Adipocyte (in vitro differentiated cells): Measurements from ENCODE around the gene DBX1.
"Not testable (repeated sequence)": the region's sequence is repeated elsewhere in the genome, so short reads cannot be mapped to it uniquely, and the experiment has no call there.

Source experiments
- DNase-seq: peaks from one replicate; pipeline ENCODE4 v3.0.0-alpha.2; 2015; ENCODE audit warnings: low read depth
- H3K27me3 ChIP-seq: replicated peaks from 2 replicates; pipeline ENCODE4 v1.7.0; 2013; ENCODE audit warnings: mild to moderate bottlenecking, low read length, moderate library complexity; ENCODE audit not compliant: control insufficient read depth, insufficient read depth
- H3K36me3 ChIP-seq: 2 replicates; pipeline ENCODE4 v1.7.0; 2013; ENCODE audit warnings: low read length, mild to moderate bottlenecking, moderate library complexity; ENCODE audit not compliant: control insufficient read depth, insufficient read depth, severe bottlenecking
- H3K4me1 ChIP-seq: 2 replicates; pipeline ENCODE4 v1.7.0; 2013; ENCODE audit warnings: mild to moderate bottlenecking, low read length, moderate library complexity; ENCODE audit not compliant: control insufficient read depth, insufficient read depth
- H3K4me3 ChIP-seq: 2 replicates; pipeline ENCODE4 v1.7.0; 2013; ENCODE audit warnings: mild to moderate bottlenecking, low read length, moderate library complexity
- H3K9ac ChIP-seq: 2 replicates; pipeline ENCODE4 v1.7.0; 2013; ENCODE audit warnings: mild to moderate bottlenecking, low read length, moderate library complexity
- H3K9me3 ChIP-seq: 2 replicates; pipeline ENCODE4 v1.7.0; 2013; ENCODE audit warnings: mild to moderate bottlenecking, low read length, moderate library complexity; ENCODE audit not compliant: control insufficient read depth

The DBX1 gene, protein sequence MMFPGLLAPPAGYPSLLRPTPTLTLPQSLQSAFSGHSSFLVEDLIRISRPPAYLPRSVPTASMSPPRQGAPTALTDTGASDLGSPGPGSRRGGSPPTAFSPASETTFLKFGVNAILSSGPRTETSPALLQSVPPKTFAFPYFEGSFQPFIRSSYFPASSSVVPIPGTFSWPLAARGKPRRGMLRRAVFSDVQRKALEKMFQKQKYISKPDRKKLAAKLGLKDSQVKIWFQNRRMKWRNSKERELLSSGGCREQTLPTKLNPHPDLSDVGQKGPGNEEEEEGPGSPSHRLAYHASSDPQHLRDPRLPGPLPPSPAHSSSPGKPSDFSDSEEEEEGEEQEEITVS

DNA sequence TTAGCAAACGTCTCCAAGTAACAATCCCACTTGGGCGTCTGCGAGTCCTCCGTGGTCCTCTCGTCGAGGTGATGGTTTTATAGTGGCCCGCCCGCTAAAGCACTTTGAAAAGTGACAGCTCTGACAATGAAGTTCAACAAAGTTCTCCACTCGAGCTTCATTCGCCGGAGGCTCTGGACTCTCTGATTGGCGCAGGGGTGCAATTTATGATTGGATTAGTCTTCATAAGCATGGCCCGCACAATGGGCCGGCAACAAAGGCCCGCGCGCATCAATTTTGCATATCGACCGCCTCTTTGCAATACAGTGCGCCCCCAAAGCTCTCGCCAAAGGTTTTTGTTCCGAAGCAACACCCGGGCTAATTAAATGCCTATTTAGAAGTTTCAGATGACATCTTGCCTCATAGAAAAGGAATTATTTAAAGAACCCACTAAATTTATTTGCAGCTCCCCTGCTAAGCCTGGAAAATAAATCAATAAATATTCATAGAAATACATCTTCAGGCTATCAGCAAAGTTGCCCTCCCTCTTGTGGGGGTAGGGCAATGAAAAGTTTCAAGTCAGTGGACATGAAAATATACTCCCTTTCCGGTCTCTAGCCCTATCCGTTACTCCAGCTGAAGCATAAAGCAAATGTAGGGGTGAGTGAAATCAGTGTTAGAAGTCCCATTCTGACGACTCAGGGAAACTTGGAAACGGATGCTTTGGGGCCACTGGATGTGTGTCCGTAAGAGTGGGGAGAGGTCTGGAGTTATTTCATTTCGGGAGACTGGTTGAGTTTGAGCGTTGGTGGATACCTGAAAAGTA, at the start of gene DBX1:
Gene DBX1 (minus strand): TSS at position 51 of the 805 bp plus-strand sequence. CDS start 151 bp downstream, outside the sequence.
- Histone ChIP-seq H3K27me3 (peaks cover 88% of the 10 kb centered on the region), H3K36me3 (no peaks in the 10 kb centered on the region), H3K9me3 (peaks cover 7% of the 10 kb centered on the region), H3K4me1 (peaks cover 15% of the 10 kb centered on the region), H3K9ac (no peak within 1 kb of the TSS), H3K4me3 (no peak within 1 kb of the TSS)
- no peak for DNase-seq

DNA sequence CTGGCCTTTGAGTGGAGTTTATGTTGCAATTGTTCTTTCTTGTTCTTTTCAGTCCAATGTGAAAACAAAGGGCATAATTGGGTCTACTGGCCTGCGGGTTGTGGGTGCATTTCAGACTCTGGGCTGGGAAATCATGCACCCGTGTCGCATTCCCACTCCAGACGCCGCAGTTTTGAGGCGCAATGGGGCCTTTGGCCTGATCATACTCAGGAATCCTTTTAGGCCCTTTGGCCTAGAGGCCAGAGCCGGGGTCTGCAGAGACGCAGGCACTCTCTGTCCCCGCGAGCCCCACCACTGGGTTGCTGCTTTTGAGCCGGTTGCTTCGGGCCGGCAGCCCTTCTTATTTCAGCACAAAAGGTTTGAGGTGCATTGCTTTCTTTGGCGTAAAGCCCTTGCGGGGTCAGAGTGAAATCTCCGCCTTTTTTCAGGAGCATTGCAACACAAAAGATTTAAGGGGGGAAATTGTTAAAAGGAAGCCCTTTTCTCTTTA, 48.4 kb upstream of the DBX1 start:
- Histone ChIP-seq H3K4me1 (peaks cover 11% of the 10 kb centered on the region), H3K27me3 (peaks cover 51% of the 10 kb centered on the region)

DNA sequence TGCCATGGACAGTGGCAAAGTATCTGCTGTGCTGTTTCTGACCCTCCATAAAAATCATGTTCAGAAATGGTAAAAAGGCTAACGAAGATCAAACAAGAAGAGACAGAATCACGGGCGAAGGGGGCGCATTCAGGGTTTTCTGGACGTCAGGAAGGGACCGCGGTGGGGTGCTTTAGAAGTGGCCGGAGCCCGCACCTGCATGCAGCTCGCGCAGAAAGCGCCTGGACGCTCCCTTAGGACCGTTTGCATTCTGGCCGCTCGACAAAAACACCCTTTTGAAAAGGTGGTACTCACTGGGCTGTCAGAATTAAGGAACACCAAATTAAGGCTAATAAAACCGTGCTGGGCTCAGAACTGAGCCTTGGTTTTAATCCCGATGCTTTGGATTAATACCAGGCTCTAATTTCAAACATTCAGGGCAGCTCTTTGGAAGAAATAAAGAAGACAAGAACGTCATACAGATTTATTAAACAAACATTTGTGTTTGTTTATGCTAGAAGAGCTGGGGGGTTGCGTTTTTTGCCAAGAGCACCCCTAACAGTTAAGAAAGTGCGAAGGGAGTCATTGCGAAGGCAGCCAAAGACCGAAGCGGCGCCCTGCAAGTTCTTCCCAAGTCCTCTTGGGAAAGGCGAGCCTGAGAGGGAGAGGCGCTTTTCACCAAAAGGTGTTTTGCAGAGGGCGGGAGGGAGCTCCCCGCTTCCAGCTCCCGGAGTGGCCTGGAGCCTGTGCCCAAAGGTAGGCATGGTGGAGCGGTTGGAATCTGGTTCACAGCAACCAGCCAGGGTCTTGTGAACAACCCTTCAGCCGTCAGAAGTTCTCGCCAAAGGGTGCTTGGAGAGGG, 47.7 kb upstream of the DBX1 start:
- H3K36me3 ChIP-seq: no peaks in the 10 kb centered on the region
- no peak overlapping the region for H3K9ac ChIP-seq
- H3K4me3 ChIP-seq: peak overlapping the region; percentile 47
- peak; percentile 4 for DNase-seq
- H3K27me3 ChIP-seq: peaks cover 55% of the 10 kb centered on the region
- peaks cover 22% of the 10 kb centered on the region for H3K9me3 ChIP-seq
- peaks cover 11% of the 10 kb centered on the region for H3K4me1 ChIP-seq

More for the DNA sequence above, 48.4 kb upstream of the DBX1 start:
- H3K9me3 ChIP-seq: peaks cover 22% of the 10 kb centered on the region
- H3K9ac ChIP-seq: no peak overlapping the region
- no peaks in the 10 kb centered on the region for H3K36me3 ChIP-seq
- DNase-seq: no peak
- H3K4me3 ChIP-seq: peak overlapping the region; percentile 47

DNA sequence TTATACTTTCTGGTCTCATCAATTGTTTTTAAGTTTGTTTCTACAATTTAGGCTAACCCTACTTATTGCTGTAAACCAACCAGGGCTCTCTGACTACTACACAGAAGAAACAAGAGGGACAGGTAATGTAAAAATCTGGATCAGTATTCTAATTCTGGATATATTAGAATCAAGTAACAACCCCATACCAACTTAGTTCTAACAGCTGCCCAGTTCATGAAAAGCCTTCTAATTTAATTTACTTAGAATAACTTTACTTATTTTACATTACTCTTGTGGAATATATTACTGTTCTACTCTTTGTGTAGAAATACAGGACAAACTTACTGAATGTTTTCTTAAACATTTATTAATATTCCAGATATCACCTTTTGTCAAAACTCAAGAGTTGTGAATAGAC, 45.5 kb upstream of the DBX1 start:
- Histone ChIP-seq H3K36me3 (no peaks in the 10 kb centered on the region), H3K27me3 (peaks cover 75% of the 10 kb centered on the region), H3K4me3 (no peak overlapping the region), H3K4me1 (peaks cover 11% of the 10 kb centered on the region), H3K9me3 (peaks cover 11% of the 10 kb centered on the region), H3K9ac (no peak overlapping the region)
- DNase-seq: no peak

DNA sequence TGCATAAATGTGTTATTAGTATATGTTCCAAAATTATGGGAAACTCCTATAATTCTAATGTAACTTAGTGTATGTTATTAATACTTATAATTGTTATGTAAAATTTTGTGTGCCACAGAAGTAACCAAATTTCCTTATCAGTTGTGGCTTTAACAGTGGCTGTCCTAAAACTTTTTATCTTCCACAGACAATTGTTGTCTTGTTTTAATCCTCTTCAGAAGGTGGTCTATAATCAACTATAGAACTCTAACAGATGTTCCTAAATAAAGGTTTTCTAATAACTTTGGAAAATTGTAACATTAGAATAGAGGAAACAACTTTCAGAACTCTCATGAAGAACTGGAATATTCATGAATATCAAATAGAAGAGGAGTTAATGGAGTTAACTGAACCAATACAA, 44.4 kb upstream of the DBX1 start:
- Histone ChIP-seq H3K27me3 (peaks cover 73% of the 10 kb centered on the region), H3K9ac (no peak overlapping the region), H3K4me3 (no peak overlapping the region), H3K4me1 (peaks cover 11% of the 10 kb centered on the region), H3K36me3 (no peaks in the 10 kb centered on the region), H3K9me3 (peaks cover 7% of the 10 kb centered on the region)
- DNase-seq: no peak

DNA sequence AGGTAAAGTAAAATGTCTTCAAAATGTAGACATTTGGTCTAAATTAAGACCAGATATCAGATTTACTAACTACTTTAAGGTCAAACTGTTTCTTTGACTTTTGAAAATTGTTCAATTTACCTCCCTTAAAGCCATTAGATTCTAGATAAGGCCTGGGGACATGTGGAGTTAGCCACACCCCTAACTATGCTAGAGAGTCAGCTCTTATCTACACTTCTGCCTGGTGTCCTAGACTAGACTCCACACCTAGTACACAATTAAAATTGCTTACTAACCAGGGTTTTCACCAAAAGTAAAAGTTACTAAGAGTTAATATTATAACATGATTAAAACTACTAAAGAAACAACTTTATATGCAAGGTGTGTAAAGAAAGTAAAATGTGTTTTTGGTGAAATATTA, 43.6 kb upstream of the DBX1 start:
- Histone ChIP-seq H3K4me3 (no peak overlapping the region), H3K4me1 (peaks cover 11% of the 10 kb centered on the region), H3K27me3 (peaks cover 64% of the 10 kb centered on the region), H3K36me3 (no peaks in the 10 kb centered on the region), H3K9ac (no peak overlapping the region), H3K9me3 (peaks cover 6% of the 10 kb centered on the region)
- DNase-seq: no peak

DNA sequence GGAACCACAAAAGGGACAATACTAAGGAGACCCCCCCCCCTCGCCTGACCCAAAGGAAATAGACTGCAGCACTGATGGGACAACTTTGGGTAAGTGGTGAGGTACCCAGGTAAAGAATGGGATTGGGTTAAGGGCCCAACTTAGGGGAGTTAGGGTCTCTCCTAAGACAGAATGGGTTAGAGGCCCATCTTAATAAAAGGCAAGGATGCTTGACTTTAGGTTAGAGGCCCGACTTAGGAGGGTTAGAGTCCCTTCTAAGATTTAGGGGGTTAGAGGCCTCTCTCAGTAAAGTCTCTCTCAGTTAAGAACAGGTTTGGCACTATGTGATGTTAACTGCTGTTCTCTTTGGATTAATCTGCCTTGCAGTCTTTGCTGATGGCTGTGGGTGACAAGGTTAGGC, 41.0 kb upstream of the DBX1 start:
- peaks cover 52% of the 10 kb centered on the region for H3K27me3 ChIP-seq
- no peaks in the 10 kb centered on the region for H3K4me1 ChIP-seq
- no peaks in the 10 kb centered on the region for H3K36me3 ChIP-seq
- DNase-seq: no peak
- no peak overlapping the region for H3K9ac ChIP-seq
- H3K4me3 ChIP-seq: no peak overlapping the region
- H3K9me3 ChIP-seq: peaks cover 6% of the 10 kb centered on the region

DNA sequence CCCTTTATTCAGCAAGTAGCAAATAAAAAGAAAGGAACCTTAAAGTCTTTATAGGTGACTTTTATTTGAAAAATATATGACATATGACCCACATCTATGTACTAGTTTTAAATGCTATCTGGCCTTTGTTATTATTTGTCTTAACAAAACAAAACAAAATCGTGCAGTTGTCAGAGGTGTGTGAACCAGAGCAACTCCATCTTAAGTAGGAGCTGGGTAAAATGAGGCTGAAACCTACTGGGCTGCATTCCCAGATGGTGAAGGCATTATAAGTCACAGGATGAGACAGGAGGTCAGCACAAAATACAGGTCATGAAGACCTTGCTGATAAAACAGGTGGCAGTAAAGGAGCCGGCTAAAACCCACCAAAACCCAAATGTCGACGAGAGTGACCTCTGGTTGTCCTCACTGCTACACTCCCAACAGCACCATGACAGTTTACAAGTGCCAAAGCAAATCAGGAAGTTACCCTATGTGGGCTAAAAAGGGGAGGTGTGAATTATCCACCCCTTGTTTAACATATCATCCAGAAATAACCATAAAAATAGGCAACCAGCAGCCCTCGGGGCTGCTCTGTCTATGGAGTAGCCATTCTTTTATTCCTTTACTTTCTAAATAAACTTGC, 40.2 kb upstream of the DBX1 start:
- not testable (repeated sequence) for H3K9ac ChIP-seq, DNase-seq, H3K9me3 ChIP-seq, H3K4me1 ChIP-seq, H3K36me3 ChIP-seq, H3K4me3 ChIP-seq
- peaks cover 49% of the 10 kb centered on the region for H3K27me3 ChIP-seq

DNA sequence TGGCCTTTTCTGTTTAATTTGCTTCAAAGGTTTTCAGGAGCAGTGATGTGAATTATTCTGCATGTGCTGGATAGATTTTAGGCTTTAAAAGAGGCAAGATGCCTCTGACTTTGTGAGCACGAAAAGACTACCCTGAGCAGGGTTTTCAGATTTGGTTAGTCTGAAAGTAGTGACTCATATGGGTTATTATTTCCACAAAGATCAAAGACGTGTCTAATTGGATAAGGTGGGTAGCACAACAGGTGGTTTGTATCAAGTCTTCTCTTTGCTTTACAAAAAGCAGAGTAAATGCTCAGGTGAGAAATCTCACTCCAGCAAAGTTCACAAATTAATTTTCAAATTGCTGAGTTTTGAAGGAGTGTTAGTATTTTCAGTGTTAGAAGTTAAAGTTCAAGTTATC, 37.6 kb upstream of the DBX1 start:
- H3K4me3 ChIP-seq: no peak overlapping the region
- no peaks in the 10 kb centered on the region for H3K36me3 ChIP-seq
- no peaks in the 10 kb centered on the region for H3K4me1 ChIP-seq
- no peak for DNase-seq
- no peak overlapping the region for H3K9ac ChIP-seq
- no peaks in the 10 kb centered on the region for H3K9me3 ChIP-seq
- peaks cover 51% of the 10 kb centered on the region for H3K27me3 ChIP-seq

DNA sequence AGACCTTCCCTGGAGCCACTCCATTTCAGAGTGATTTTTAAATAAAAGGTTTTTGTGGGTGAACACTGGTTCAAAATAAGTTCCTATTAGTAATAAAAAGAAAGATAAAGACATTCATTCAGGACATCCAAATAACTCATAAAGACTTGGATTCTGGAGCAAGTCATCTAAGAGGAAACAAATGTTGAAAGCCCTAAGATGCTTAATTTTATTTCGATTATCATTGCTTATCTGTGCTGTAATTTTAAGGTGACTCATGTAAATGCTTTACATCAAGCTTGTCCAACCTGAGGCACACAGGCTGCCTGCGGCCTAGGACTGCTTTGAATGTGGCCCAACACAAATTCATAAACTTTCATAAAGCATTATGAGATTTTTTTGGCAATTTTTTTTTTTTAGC, 34.2 kb upstream of the DBX1 start:
- H3K4me3 ChIP-seq: no peak overlapping the region
- H3K4me1 ChIP-seq: no peaks in the 10 kb centered on the region
- H3K9ac ChIP-seq: no peak overlapping the region
- DNase-seq: no peak
- H3K27me3 ChIP-seq: peaks cover 44% of the 10 kb centered on the region
- no peaks in the 10 kb centered on the region for H3K9me3 ChIP-seq
- no peaks in the 10 kb centered on the region for H3K36me3 ChIP-seq
